MCF 10A (cell line): Measurements from ENCODE around the gene ABCC8. TPM values are rescaled to one million over a fixed set of nuclear protein-coding genes. Genes with fewer than 3 reads are reported as not detected.

Experiments
- BruUV-seq: library from RNA; stranded (reverse); fragments of 400-500 nt; replicated peaks from 2 replicates; lab custom pipeline; 2021; lab: Mats Ljungman, UMichigan
- CTCF ChIA-PET: fragments of 300-600 bp; sonication (Branson Sonifier 250); formaldehyde crosslinking; extraction: SDS; loops from one replicate; lab custom pipeline; 2021; ENCODE audit warnings: antibody characterized with exemption, inconsistent platforms; lab: Yijun Ruan, JAX
- POLR2A ChIA-PET: fragments of 300-600, 350-650 bp; sonication (Branson Sonifier 250); formaldehyde crosslinking; extraction: SDS; loops from one replicate; lab custom pipeline; 2020; ENCODE audit warnings: antibody characterized with exemption, inconsistent platforms; lab: Yijun Ruan, JAX
- DNase-seq: peaks from one replicate; pipeline ENCODE4 v3.0.0-alpha.2; 2018; ENCODE audit not compliant: unreplicated experiment
- H3K27ac Mint-ChIP-seq: one replicate; pipeline ENCODE4 v1.8.0; 2022; ENCODE audit warnings: mild to moderate bottlenecking, low read depth, mixed read lengths; ENCODE audit not compliant: unreplicated experiment
- H3K27me3 Mint-ChIP-seq: one replicate; pipeline ENCODE4 v1.8.0; 2022; ENCODE audit warnings: mixed read lengths; ENCODE audit not compliant: insufficient read depth, unreplicated experiment
- H3K36me3 Mint-ChIP-seq: one replicate; pipeline ENCODE4 v1.8.0; 2022; ENCODE audit warnings: mild to moderate bottlenecking, moderate library complexity, mixed read lengths; ENCODE audit not compliant: insufficient read depth, unreplicated experiment
- H3K4me1 Mint-ChIP-seq: one replicate; pipeline ENCODE4 v1.8.0; 2022; ENCODE audit warnings: mixed read lengths; ENCODE audit not compliant: insufficient read depth, unreplicated experiment
- H3K4me3 Mint-ChIP-seq: one replicate; pipeline ENCODE4 v1.8.0; 2022; ENCODE audit warnings: mild to moderate bottlenecking, moderate library complexity, mixed read lengths; ENCODE audit not compliant: unreplicated experiment
- H3K9me3 Mint-ChIP-seq: one replicate; pipeline ENCODE4 v1.8.0; 2022; ENCODE audit warnings: mixed read lengths; ENCODE audit not compliant: unreplicated experiment
- CTCF ChIP-seq: fragments of 200-600 bp; IDR thresholded peaks from one replicate; pipeline ENCODE4 v1.8.0; 2022; ENCODE audit warnings: antibody characterized with exemption, mild to moderate bottlenecking; ENCODE audit not compliant: unreplicated experiment
- intact Hi-C: fragments of 100-400 bp; cut with micrococcal nuclease; formaldehyde crosslinking; loops from 2 replicates; pipeline ENCODE4 v1.14.1; 2022
- total RNA-seq: library from RNA; stranded (reverse); gene quantifications from 2 replicates; pipeline ENCODE4 v1.2.3, GENCODE V29; 2022

Gene ABCC8
- total RNA-seq, 1 experiment from 2014 or later, result not detected

GRCh38 chr11:17383461-17383860, 93.2 kb downstream of the ABCC8 start:
- H3K36me3 Mint-ChIP-seq, result peaks cover 9% of the 10 kb centered on the region
- intact Hi-C loops, result no loop called here
- no peaks in the 10 kb centered on the region for H3K4me1 Mint-ChIP-seq
- no peak for TF ChIP-seq CTCF
- H3K27ac Mint-ChIP-seq, result no peak overlapping the region
- no peak for DNase-seq
- POLR2A ChIA-PET, result interaction anchor here (1.1 to 3.0 kb wide), 4 partner anchors 13 to 145 kb away, joined by 3 to 10 read pairs (median 4); no protein-coding TSS in a partner anchor
- CTCF ChIA-PET, result interaction anchor here (0.6 to 9.3 kb wide), 54 partner anchors 9 to 602 kb away, joined by 3 to 208 read pairs (median 6); partner anchors contain the start of gene OTOG
- no TSS peak for BruUV-seq
- H3K4me3 Mint-ChIP-seq, result no peak overlapping the region
- H3K27me3 Mint-ChIP-seq, result no peaks in the 10 kb centered on the region
- no peaks in the 10 kb centered on the region for H3K9me3 Mint-ChIP-seq

GRCh38 chr11:17382046-17382728, 94.5 kb downstream of the ABCC8 start:
- H3K36me3 Mint-ChIP-seq, result peaks cover 12% of the 10 kb centered on the region
- H3K27me3 Mint-ChIP-seq, result no peaks in the 10 kb centered on the region
- BruUV-seq, result no TSS peak
- intact Hi-C loops, result no loop called here
- no peak for TF ChIP-seq CTCF
- ChIA-PET POLR2A (interaction anchor here (0.6 to 3.0 kb wide), 2 partner anchors 28 to 722 kb away, joined by 3 to 10 read pairs; no protein-coding TSS in a partner anchor), CTCF (interaction anchor here (0.6 to 9.3 kb wide), 18 partner anchors 8 to 159 kb away, joined by 3 to 208 read pairs (median 7); no protein-coding TSS in a partner anchor)
- no peaks in the 10 kb centered on the region for H3K4me1 Mint-ChIP-seq
- no peaks in the 10 kb centered on the region for H3K9me3 Mint-ChIP-seq
- H3K27ac Mint-ChIP-seq, result no peak overlapping the region
- no peak overlapping the region for H3K4me3 Mint-ChIP-seq
- DNase-seq, result no peak

GRCh38 chr11:17381156-17381555, 95.5 kb downstream of the ABCC8 start:
- no peaks in the 10 kb centered on the region for H3K27me3 Mint-ChIP-seq
- H3K4me1 Mint-ChIP-seq, result no peaks in the 10 kb centered on the region
- ChIA-PET POLR2A (no interaction called here), CTCF (interaction anchor here (0.6 to 9.3 kb wide), 8 partner anchors 9 to 595 kb away, joined by 3 to 208 read pairs (median 3); no protein-coding TSS in a partner anchor)
- H3K36me3 Mint-ChIP-seq, result peaks cover 12% of the 10 kb centered on the region
- H3K9me3 Mint-ChIP-seq, result no peaks in the 10 kb centered on the region
- TF ChIP-seq CTCF, result no peak
- no peak overlapping the region for H3K27ac Mint-ChIP-seq
- no peak overlapping the region for H3K4me3 Mint-ChIP-seq
- DNase-seq, result no peak
- BruUV-seq, result no TSS peak
- intact Hi-C loops, result no loop called here

- intact Hi-C loops, result no loop called here
- ChIA-PET CTCF (interaction anchor here (0.6 to 9.3 kb wide), 6 partner anchors 9 to 150 kb away, joined by 3 to 208 read pairs (median 6); no protein-coding TSS in a partner anchor), POLR2A (interaction anchor here (0.7 to 0.9 kb wide), 2 partner anchors 26 to 169 kb away, joined by 3 to 5 read pairs; no protein-coding TSS in a partner anchor)
- no peak for DNase-seq
- Mint-ChIP-seq H3K4me1 (no peaks in the 10 kb centered on the region), H3K36me3 (peaks cover 12% of the 10 kb centered on the region), H3K4me3 (no peak overlapping the region), H3K27ac (peak overlapping the region; percentile 57), H3K27me3 (no peaks in the 10 kb centered on the region), H3K9me3 (no peaks in the 10 kb centered on the region)
- no peak for TF ChIP-seq CTCF
- BruUV-seq, result no TSS peak
These were observed 97.1 kb downstream of the ABCC8 start for GRCh38 chr11:17379383-17380180.
